Muscle of back (tissue), 13 donors: ENCODE data around the gene TSPAN3. TPM values are rescaled to one million over a fixed set of nuclear protein-coding genes. Genes with fewer than 3 reads are reported as not detected.

Source experiments
- DNase-seq, 3 donors: peaks; one replicate each; pipeline versions ENCODE4 v3.0.0 to v3.0.0-alpha.2; 2013
- long read RNA-seq, 9 donors: transcript quantifications; one replicate each; lab custom pipeline, GENCODE V29; 2026
- polyA plus RNA-seq, 10 donors: library from polyadenylated mRNA; unstranded; fragments of 120-200 nt; gene quantifications; one replicate each; pipeline ENCODE4 v1.2.1, GENCODE V29; 2013; ENCODE audit not compliant: insufficient read length in 10 of 10

Gene TSPAN3
- polyA plus RNA-seq = 100 to 1,000 TPM; 327 to 428 (median 340) TPM
- long read RNA-seq, donor 1, full-length matches to known transcripts = 170 of 187 reads
- long read RNA-seq, donor 1, partial matches to known transcripts = 17 of 187 reads
- long read RNA-seq, donor 1, other reads (novel, unspliced or antisense) = 0 of 187 reads
- long read RNA-seq, donor 2, full-length matches to known transcripts = 143 of 143 reads
- long read RNA-seq, donor 2, partial matches to known transcripts = 0 of 143 reads
- long read RNA-seq, donor 2, other reads (novel, unspliced or antisense) = 0 of 143 reads
- long read RNA-seq, donor 3 = 0 reads
- long read RNA-seq, donor 4, full-length matches to known transcripts = 133 of 146 reads
- long read RNA-seq, donor 4, partial matches to known transcripts = 13 of 146 reads
- long read RNA-seq, donor 4, other reads (novel, unspliced or antisense) = 0 of 146 reads
- long read RNA-seq, donor 5, full-length matches to known transcripts = 153 of 193 reads
- long read RNA-seq, donor 5, partial matches to known transcripts = 40 of 193 reads
- long read RNA-seq, donor 5, other reads (novel, unspliced or antisense) = 0 of 193 reads
- long read RNA-seq, donor 6, full-length matches to known transcripts = 247 of 292 reads
- long read RNA-seq, donor 6, partial matches to known transcripts = 45 of 292 reads
- long read RNA-seq, donor 6, other reads (novel, unspliced or antisense) = 0 of 292 reads
- long read RNA-seq, donor 7, full-length matches to known transcripts = 125 of 125 reads
- long read RNA-seq, donor 7, partial matches to known transcripts = 0 of 125 reads
- long read RNA-seq, donor 7, other reads (novel, unspliced or antisense) = 0 of 125 reads
- long read RNA-seq, donor 8, full-length matches to known transcripts = 136 of 152 reads
- long read RNA-seq, donor 8, partial matches to known transcripts = 16 of 152 reads
- long read RNA-seq, donor 8, other reads (novel, unspliced or antisense) = 0 of 152 reads
- long read RNA-seq, donor 9, full-length matches to known transcripts = 19 of 19 reads
- long read RNA-seq, donor 9, partial matches to known transcripts = 0 of 19 reads
- long read RNA-seq, donor 9, other reads (novel, unspliced or antisense) = 0 of 19 reads

- peak; percentile 94 to 98 (median 96) for DNase-seq
Observed at GRCh38 chr15:77070495-77071304, at the start of gene TSPAN3. Gene TSPAN3, minus strand, starts transcription at chr15:77071109. Its CDS starts 155 bp downstream, at chr15:77070954.

- DNase-seq = no peak
Observed at GRCh38 chr15:77120576-77120975, 49.7 kb upstream of the TSPAN3 start.

GRCh38 chr15:77119446-77119845 is 48.5 kb upstream of the TSPAN3 start:
- peak in 1 of 3 donors; percentile 25 for DNase-seq

- DNase-seq = peak; percentile 77 to 90 (median 82)
Observed at GRCh38 chr15:77118882-77119321, 48.0 kb upstream of the TSPAN3 start.

- no peak for DNase-seq
Observed at GRCh38 chr15:77115179-77115578, 44.3 kb upstream of the TSPAN3 start.

- DNase-seq = no peak
Observed at GRCh38 chr15:77112838-77113504, 42.1 kb upstream of the TSPAN3 start.

GRCh38 chr15:77111789-77112188 is 40.9 kb upstream of the TSPAN3 start:
- no peak for DNase-seq

GRCh38 chr15:77107531-77108355 is 36.8 kb upstream of the TSPAN3 start:
- DNase-seq = peak; percentile 63 to 85 (median 64)

- DNase-seq = peak; percentile 36 to 90 (median 56)
Observed at GRCh38 chr15:77107068-77107467, 36.2 kb upstream of the TSPAN3 start.

- DNase-seq = peak in 1 of 3 donors; percentile 52
Observed at GRCh38 chr15:77104155-77104554, 33.2 kb upstream of the TSPAN3 start.

- no peak for DNase-seq
Observed at GRCh38 chr15:77099741-77100463, 29.0 kb upstream of the TSPAN3 start.

GRCh38 chr15:77098572-77098971 is 27.7 kb upstream of the TSPAN3 start:
- DNase-seq = no peak

GRCh38 chr15:77097921-77098320 is 27.0 kb upstream of the TSPAN3 start:
- no peak for DNase-seq

- no peak for DNase-seq
Observed at GRCh38 chr15:77097248-77097721, 26.4 kb upstream of the TSPAN3 start.

- no peak for DNase-seq
Observed at GRCh38 chr15:77096541-77096940, 25.6 kb upstream of the TSPAN3 start.

GRCh38 chr15:77096138-77096537 is 25.2 kb upstream of the TSPAN3 start:
- no peak for DNase-seq

GRCh38 chr15:77094397-77095030 is 23.6 kb upstream of the TSPAN3 start:
- no peak for DNase-seq

- no peak for DNase-seq
Observed at GRCh38 chr15:77093436-77093835, 22.5 kb upstream of the TSPAN3 start.
